GM12873 (cell line): ENCODE results near the gene IL22RA1.

Experiments
- CTCF ChIP-seq: IDR thresholded peaks from 2 replicates; pipeline ENCODE4 v1.5.1; 2012; ENCODE audit warnings: low read depth, mild to moderate bottlenecking, moderate library complexity, low read length, control low read depth; ENCODE audit not compliant: insufficient read depth; ENCODE audit errors: missing control alignments

IL22RA1 gene

GRCh38 chr1:24147816-24148215 is 4.9 kb upstream of the IL22RA1 start:
- no peak for TF ChIP-seq CTCF

- TF ChIP-seq CTCF: no peak
These were observed 4.3 kb upstream of the IL22RA1 start for GRCh38 chr1:24147194-24147593.

DNA sequence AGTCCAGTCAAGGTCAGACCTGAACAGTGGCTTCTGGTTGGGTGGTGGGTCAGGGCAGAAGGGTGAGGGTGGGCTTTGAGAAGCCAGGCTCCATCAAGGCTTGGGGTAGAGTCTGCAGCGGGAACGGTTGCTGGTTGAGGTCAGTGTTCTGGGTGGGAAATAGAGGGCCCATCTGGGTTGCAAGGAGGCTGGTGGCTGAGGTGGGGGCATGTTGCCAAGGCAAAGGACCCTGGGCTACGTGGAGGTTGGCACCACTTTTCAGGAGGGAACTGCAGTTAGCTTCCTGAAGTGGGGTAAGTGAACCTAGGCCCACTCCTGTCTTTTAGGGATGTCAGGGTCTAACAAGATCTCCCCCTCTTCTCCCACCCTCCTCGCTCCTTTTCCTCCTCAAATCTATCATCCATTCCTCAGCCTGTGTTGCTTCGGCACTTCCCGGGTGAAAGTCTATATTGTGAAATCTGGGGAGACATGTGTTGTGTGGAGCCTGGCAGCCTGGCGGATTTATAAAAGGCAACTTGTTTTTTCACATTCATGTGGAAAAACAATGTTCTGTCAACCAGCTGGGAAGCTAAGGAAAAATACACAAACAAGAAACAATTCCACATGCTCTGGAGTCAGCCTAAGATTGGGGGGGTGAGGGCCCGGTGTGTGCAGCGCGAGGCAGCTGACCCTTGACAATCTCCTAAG is 1.5 kb downstream of the IL22RA1 start:
- no peak for TF ChIP-seq CTCF

- TF ChIP-seq CTCF: no peak
These were observed 2.2 kb downstream of the IL22RA1 start for GRCh38 chr1:24140741-24141181.

DNA sequence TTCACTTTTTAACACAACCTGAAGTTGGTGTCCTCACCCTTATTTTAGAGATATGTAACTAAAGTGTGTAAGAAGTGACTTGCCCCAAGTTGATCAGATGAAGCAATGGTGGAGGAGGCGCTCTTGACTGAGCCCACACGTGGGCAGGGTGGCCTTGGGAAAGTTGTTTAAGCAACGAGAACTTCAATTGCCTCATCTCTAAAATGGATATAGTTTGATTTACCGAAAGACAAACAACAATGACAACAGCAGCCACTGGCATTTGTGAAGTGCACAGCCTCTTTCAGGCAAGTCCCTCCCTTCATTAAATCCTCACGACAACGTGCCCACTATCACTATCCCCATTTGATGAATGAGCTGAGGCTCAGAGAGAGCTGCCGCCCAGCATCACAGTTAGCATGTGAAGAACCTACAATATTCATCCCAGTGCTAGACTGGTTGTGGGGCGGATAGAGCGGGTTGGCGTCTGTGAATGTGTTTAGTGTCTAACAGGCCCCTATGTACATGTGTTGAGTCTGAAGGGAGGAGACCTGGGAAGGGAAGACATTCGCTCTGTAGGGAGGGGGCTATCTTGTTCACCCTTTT is 3.0 kb downstream of the IL22RA1 start:
- no peak for TF ChIP-seq CTCF

DNA sequence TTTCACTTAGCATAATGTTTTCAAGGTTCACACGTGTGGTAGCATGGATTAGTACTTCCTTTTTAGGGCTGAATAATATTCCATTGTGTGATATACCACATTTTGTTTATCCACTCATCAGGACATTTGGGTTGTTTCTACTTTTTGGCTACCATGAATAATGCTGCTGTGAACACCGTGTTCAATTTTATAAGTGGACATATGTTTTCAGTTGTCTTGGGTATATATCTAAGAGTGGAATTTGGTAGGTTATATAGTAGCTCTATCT is 3.8 kb downstream of the IL22RA1 start:
- no peak for TF ChIP-seq CTCF

- TF ChIP-seq CTCF: no peak
These were observed 4.3 kb downstream of the IL22RA1 start for GRCh38 chr1:24138476-24139221.
